ENCODE measurements around the gene REN.

REN gene

DNA sequence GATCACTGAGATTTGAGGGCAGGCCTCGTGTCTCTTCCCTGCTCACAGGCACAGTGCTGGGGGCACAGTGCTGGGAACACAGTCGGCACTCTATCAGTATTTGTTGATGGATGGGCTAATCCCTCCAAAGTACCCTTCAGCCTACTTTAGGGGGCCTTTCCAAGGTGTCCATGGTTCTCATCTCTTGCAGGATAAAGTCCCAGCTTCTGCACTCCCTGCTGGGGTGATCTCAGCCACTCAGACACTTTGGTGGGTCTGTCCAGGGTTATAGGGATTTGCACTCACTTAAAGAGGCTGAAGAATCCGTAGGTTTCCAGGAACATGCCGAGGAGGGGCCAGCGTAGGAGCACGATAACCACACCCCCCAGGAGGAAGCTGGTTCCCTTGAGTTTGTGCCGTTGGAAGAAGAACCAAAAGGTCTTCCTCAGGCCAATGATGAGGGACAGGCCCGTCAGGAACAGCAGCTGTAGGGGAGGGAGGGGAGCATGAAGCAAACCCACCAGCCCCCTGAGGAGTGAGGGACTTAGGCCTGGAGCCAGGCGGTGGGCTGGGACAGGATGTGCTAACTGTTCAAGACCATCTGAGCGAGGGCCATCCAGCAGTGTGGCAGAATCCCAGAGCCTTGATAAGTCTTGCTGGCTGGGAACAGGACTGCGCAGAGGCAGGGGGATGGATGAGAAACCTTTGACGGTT is 35.4 kb upstream of the REN start:
- Histone ChIP-seq H3K9ac (ENCODE audit: low read depth, low read length) (no peak overlapping the region), H3K4me3 (ENCODE audit: low read length) (no peak overlapping the region), H3K36me3 (ENCODE audit: insufficient read depth, low read length) (no peaks in the 10 kb centered on the region), H3K27ac (ENCODE audit: low read depth, low read length) (no peak overlapping the region), H3K4me1 (ENCODE audit: insufficient read depth, low read length) (peaks cover 3% of the 10 kb centered on the region; the same call in 1 of the 2 replicates), H3K27me3 (ENCODE audit: insufficient read depth, low read length) (no peaks in the 10 kb centered on the region; the same call in 1 of the 2 replicates), H3K9me3 (ENCODE audit: insufficient read depth, low read depth, low read length) (no peaks in the 10 kb centered on the region)
- 93% methylated on average over 12 of the region's 12 CpGs for WGBS

DNA sequence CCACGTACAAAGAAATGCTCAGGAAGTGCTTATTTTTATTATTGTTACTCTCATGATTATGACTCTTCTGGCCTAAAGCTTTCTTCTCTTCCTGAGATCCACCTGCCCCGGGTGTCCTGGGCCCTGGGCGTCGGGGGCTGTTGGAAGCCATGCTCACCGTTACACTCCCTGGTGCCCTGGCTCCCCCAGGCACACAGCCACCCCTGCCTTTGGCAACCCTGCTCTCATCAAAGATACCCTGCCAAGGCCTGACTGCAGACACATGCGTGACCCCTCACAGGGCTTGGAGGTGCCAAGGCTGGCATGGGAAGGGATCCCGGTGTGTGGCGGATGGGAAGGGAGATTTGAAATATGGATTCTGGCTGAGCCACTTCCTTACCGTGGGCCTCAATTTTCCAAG is 33.4 kb upstream of the REN start:
- Histone ChIP-seq H3K9ac (ENCODE audit: low read depth, low read length) (no peak overlapping the region), H3K27ac (ENCODE audit: low read depth, low read length) (no peak overlapping the region), H3K4me1 (ENCODE audit: insufficient read depth, low read length) (peaks cover 3% of the 10 kb centered on the region; the same call in 1 of the 2 replicates), H3K36me3 (ENCODE audit: insufficient read depth, low read length) (no peaks in the 10 kb centered on the region), H3K9me3 (ENCODE audit: insufficient read depth, low read depth, low read length) (no peaks in the 10 kb centered on the region), H3K4me3 (ENCODE audit: low read length) (no peak overlapping the region), H3K27me3 (ENCODE audit: insufficient read depth, low read length) (no peaks in the 10 kb centered on the region; the same call in 1 of the 2 replicates)
- WGBS = 92% methylated on average over 9 of the region's 9 CpGs

DNA sequence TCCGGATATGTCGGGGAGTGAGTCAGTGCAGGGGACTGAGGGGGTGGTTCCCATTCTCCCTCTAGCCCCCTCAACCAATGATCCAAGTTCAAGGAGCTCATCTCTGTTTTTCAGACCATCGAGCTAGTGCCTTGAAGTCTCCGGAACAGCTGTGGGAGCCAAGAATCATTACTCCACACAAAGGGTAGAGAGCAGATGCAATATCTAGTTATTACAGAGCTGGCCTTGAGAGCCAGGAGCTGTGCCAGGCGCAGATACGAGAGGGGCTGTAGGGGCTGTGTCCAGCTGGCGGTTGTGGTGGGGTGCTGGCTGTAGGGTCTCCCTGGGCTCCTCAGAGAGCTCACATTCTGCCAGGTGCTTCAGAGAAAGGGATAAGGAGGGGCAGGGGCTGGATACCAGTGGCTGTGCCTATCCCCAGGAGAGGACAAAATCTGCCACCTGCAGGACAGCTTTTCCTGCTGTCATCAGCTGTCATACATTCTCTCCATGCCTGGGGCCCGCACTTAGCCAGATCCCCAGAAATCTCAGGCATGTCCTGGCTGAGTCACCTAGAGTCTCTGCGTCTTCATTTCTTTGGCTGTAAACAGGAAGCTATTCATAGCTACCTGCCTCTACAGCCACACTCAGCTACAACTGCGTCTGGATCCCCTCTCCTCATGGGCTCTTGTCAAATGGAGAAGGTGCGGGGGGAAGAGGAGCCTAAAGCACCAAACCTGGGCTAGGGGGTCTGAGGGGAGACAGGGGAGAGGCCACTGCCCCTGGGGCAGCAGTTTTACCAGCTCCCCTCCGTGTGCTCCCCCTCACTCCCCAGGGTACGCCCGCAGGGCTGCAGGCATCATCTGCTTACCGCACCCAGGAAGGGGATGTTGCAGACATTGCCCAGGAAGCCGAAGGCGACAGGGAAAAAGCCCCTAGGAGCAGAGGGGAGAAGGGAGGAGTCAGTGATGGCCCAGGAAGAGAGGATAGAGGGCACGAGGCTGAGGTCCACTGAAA is 32.5 kb upstream of the REN start:
- Histone ChIP-seq H3K9me3 (ENCODE audit: insufficient read depth, low read depth, low read length) (no peaks in the 10 kb centered on the region), H3K27me3 (ENCODE audit: insufficient read depth, low read length) (no peaks in the 10 kb centered on the region; the same call in 1 of the 2 replicates), H3K4me3 (ENCODE audit: low read length) (no peak overlapping the region), H3K9ac (ENCODE audit: low read depth, low read length) (no peak overlapping the region), H3K27ac (ENCODE audit: low read depth, low read length) (no peak overlapping the region), H3K4me1 (ENCODE audit: insufficient read depth, low read length) (peaks cover 3% of the 10 kb centered on the region; the same call in 1 of the 2 replicates), H3K36me3 (ENCODE audit: insufficient read depth, low read length) (no peaks in the 10 kb centered on the region)
- 76% methylated on average over 17 of the region's 18 CpGs for WGBS

DNA sequence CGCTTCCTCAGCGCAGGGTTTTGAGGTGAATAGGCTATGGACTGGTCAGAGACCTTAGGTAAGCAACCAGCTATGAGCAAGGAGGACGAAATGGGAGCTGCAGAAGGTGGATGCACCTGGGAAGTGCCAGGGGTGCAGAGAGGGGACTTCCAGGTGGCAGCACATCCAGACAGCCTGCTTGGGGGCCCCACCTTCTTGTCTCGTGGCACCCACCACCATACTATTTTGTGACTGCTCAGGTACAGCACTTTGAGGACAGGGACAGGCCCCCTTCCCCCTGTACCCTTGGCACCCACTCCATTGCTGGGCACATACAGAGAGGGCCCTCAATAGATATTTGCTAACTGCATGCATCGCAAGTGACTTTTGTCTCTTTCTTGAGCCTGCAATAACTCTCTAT is 30.9 kb upstream of the REN start:
- H3K4me3 ChIP-seq (ENCODE audit: low read length) = no peak overlapping the region
- H3K27me3 ChIP-seq (ENCODE audit: insufficient read depth, low read length) = peaks cover 4% of the 10 kb centered on the region; the same call in 1 of the 2 replicates
- H3K27ac ChIP-seq (ENCODE audit: low read depth, low read length) = no peak overlapping the region
- no peaks in the 10 kb centered on the region for H3K36me3 ChIP-seq (ENCODE audit: insufficient read depth, low read length)
- H3K9me3 ChIP-seq (ENCODE audit: insufficient read depth, low read depth, low read length) = no peaks in the 10 kb centered on the region
- WGBS = 93% methylated on average over 5 of the region's 5 CpGs
- no peak overlapping the region for H3K9ac ChIP-seq (ENCODE audit: low read depth, low read length)
- peaks cover 3% of the 10 kb centered on the region; the same call in 1 of the 2 replicates for H3K4me1 ChIP-seq (ENCODE audit: insufficient read depth, low read length)

DNA sequence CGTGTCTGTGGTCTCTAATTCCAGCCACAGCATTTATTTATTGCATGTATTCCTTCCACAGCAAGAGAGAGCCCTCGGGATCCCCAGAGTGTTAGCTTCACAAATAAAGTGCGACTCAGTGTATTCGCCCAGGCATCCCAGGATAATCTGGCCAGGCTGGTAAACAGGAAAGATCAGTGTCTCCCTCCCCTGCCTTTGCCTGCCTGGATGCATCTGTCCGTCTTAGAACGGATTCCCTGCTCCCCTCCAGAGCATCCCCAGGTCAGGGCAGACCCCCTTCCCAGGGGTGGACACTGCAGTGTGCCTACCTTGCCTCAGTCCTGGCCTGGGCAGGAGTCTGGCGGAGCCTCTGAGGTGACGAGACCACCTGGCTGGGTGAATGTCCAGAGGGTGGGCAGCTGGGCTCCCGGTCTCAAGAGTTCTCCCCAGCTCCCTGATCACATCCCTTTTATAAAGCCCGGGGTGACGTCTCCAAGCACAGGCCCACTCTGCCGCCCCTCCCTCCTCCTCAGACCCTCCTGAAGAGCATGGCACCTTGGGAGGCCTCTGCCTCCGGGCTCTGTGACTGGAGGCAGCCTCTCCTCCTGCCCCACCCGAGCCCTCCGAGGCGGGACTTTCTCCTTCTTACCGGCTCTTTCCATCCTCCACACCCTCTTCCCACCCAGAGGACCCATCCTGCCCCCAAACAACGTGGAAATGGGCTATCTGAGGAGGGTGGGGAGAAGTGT is 30.1 kb upstream of the REN start, which contains the start of gene KISS1:
Gene KISS1, minus strand, starts transcription at position 424 of the 728 bp plus-strand sequence. CDS start 3,615 bp downstream, outside the sequence.
- Histone ChIP-seq H3K9me3 (ENCODE audit: insufficient read depth, low read depth, low read length) (no peaks in the 10 kb centered on the region), H3K9ac (ENCODE audit: low read depth, low read length) (no peak within 1 kb of the TSS), H3K4me3 (ENCODE audit: low read length) (no peak within 1 kb of the TSS), H3K27ac (ENCODE audit: low read depth, low read length) (no peak within 1 kb of the TSS), H3K36me3 (ENCODE audit: insufficient read depth, low read length) (no peaks in the 10 kb centered on the region), H3K27me3 (ENCODE audit: insufficient read depth, low read length) (peaks cover 12% of the 10 kb centered on the region; the same call in 1 of the 2 replicates), H3K4me1 (ENCODE audit: insufficient read depth, low read length) (peaks cover 3% of the 10 kb centered on the region; the same call in 1 of the 2 replicates)
- WGBS = 73% methylated on average over 16 of the region's 18 CpGs

DNA sequence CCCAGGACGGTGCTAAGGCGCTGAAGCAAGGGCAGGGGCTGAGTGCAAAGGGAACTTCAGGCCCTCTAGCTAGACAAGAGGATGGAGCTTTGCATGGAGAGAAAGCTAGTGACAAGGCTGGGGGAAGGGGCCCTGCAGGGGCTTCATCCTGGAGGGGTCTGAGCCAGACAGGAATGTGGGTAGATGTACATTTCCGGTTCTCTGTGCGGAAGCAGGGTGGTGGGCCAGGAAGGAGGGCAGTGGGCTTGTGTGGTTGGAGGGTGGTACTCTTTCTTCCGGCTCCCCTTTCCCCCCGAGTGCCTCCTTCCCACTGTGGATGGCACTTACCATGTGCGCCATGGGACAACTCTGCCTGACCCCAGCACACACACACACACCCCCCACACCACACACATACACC is 28.6 kb upstream of the REN start:
- Histone ChIP-seq H3K9me3 (ENCODE audit: insufficient read depth, low read depth, low read length) (no peaks in the 10 kb centered on the region), H3K4me3 (ENCODE audit: low read length) (no peak overlapping the region), H3K4me1 (ENCODE audit: insufficient read depth, low read length) (peaks cover 3% of the 10 kb centered on the region), H3K27ac (ENCODE audit: low read depth, low read length) (no peak overlapping the region), H3K27me3 (ENCODE audit: insufficient read depth, low read length) (peaks cover 25% of the 10 kb centered on the region), H3K9ac (ENCODE audit: low read depth, low read length) (no peak overlapping the region), H3K36me3 (ENCODE audit: insufficient read depth, low read length) (no peaks in the 10 kb centered on the region)
- WGBS = 91% methylated on average over 7 of the region's 7 CpGs

DNA sequence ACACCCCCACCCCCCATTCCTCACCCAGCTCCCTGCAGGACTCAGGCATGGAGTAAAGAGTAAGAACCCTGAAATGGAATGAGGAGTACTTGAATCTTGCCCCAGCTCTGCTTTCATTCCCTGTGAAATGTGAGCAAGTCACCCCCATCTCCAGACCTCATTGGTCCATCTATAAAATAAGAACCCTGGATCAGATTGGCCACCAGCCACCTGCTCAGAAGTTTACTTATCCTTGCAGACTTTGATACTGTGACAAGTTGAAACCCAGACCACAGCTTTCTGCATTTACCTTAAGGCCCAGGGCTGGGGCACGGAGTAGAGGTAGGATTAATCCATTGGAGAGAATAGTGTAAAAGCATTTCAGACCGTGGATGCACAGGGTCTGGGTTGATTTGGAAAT is 27.9 kb upstream of the REN start:
- H3K27ac ChIP-seq (ENCODE audit: low read depth, low read length) = no peak overlapping the region
- H3K9me3 ChIP-seq (ENCODE audit: insufficient read depth, low read depth, low read length) = no peaks in the 10 kb centered on the region
- no peak overlapping the region for H3K9ac ChIP-seq (ENCODE audit: low read depth, low read length)
- WGBS = 93% methylated on average over 2 of the region's 2 CpGs
- H3K27me3 ChIP-seq (ENCODE audit: insufficient read depth, low read length) = peaks cover 32% of the 10 kb centered on the region
- H3K4me1 ChIP-seq (ENCODE audit: insufficient read depth, low read length) = peaks cover 3% of the 10 kb centered on the region
- no peak overlapping the region for H3K4me3 ChIP-seq (ENCODE audit: low read length)
- H3K36me3 ChIP-seq (ENCODE audit: insufficient read depth, low read length) = no peaks in the 10 kb centered on the region

DNA sequence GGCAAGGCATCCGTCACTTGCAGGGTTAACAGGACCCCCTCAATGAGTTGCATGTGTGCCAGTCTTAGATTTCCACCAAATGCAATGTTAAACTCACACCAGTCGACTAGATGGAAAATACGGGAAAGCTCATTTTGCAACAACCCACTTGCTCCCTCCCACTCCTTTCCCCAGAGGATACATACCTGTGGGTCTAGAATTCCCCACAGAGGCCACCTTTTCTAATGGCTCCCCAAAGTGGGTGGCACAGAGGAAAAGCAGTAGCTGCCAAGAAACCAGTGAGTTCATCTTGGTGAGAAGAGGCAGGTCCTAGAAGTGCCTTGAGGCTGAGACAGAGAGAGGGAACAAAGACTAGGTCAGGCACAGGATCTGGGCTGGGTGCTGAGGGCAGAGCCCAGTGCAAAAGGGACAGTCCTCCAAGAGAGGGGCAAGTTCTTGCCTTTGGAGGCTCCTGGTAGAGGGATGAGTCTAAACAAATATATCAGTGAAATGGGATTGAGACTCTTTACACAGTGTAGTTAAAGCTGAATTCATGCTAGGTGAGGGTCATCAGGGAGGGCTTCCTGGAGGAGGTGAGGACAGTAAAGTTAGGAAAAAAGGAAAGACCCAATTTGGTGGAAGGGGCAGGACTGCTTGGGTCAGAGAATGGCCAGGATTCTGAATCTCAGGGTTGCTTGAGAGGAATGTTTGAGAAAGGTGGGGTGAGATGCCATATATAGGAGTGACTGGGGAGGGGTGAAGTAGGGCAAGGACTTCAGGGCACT is 26.6 kb upstream of the REN start:
- Histone ChIP-seq H3K9me3 (ENCODE audit: insufficient read depth, low read depth, low read length) (no peaks in the 10 kb centered on the region), H3K4me1 (ENCODE audit: insufficient read depth, low read length) (no peaks in the 10 kb centered on the region; the same call in 1 of the 2 replicates), H3K27ac (ENCODE audit: low read depth, low read length) (no peak overlapping the region), H3K9ac (ENCODE audit: low read depth, low read length) (no peak overlapping the region), H3K27me3 (ENCODE audit: insufficient read depth, low read length) (peaks cover 45% of the 10 kb centered on the region), H3K36me3 (ENCODE audit: insufficient read depth, low read length) (no peaks in the 10 kb centered on the region), H3K4me3 (ENCODE audit: low read length) (no peak overlapping the region)
- 90% methylated on average over 3 of the region's 3 CpGs for WGBS

DNA sequence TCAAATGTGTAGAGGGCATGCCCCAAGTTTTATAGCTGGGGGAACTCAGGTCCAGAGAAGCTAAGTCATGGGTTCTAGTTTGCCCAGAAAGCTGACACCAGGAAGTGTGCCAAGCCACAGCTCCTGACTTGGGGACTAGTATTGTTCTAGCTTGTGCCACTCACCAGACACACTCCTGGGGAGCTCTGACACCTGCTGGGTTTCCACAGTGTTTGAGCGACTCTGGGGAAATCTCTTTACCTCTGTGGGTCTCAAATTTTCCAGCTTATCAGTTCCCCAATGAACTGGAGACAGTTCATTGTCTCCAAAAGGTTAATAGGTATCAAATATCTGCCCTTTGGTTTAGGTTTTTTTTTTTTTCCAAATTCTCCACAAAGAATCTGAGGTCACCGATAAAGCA is 25.9 kb upstream of the REN start:
- H3K27ac ChIP-seq (ENCODE audit: low read depth, low read length) = no peak overlapping the region
- no peaks in the 10 kb centered on the region; the same call in 1 of the 2 replicates for H3K4me1 ChIP-seq (ENCODE audit: insufficient read depth, low read length)
- peaks cover 52% of the 10 kb centered on the region for H3K27me3 ChIP-seq (ENCODE audit: insufficient read depth, low read length)
- WGBS = 92% methylated on average over 2 of the region's 2 CpGs
- H3K9ac ChIP-seq (ENCODE audit: low read depth, low read length) = no peak overlapping the region
- H3K9me3 ChIP-seq (ENCODE audit: insufficient read depth, low read depth, low read length) = no peaks in the 10 kb centered on the region
- H3K36me3 ChIP-seq (ENCODE audit: insufficient read depth, low read length) = no peaks in the 10 kb centered on the region
- H3K4me3 ChIP-seq (ENCODE audit: low read length) = no peak overlapping the region

DNA sequence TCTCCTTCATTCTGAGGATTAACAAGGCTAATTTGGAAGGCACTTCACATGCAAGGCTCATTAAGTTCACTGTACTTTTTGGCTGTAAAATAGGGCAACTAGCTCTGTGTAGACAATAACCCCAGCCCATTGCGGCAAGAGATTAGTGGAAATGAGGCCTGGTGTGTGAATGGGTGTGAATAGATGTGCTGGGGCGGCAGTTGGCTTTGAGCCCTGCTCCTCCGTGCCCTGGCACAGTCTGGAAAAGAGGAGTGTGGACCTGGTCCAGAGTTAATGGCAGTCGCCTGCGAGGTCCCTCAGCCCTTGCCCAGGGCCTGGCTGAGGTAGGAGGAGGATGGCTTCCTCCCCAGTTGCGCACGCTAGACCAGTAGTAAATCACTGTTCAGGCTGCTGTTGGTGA is 25.3 kb upstream of the REN start:
- Histone ChIP-seq H3K27ac (ENCODE audit: low read depth, low read length) (no peak overlapping the region), H3K4me3 (ENCODE audit: low read length) (no peak overlapping the region), H3K27me3 (ENCODE audit: insufficient read depth, low read length) (peaks cover 56% of the 10 kb centered on the region), H3K9ac (ENCODE audit: low read depth, low read length) (no peak overlapping the region), H3K9me3 (ENCODE audit: insufficient read depth, low read depth, low read length) (no peaks in the 10 kb centered on the region), H3K4me1 (ENCODE audit: insufficient read depth, low read length) (no peaks in the 10 kb centered on the region; the same call in 1 of the 2 replicates), H3K36me3 (ENCODE audit: insufficient read depth, low read length) (no peaks in the 10 kb centered on the region)
- 92% methylated on average over 7 of the region's 7 CpGs for WGBS

Data from HUES64 (cell line).